Stimulated activated CD4-positive, alpha-beta T cell treated with anti-CD3 and anti-CD28 coated beads, Interleukin-1b, Interleukin-23, amount 100 ng/mL, for 24 hours (primary cell): ENCODE data around the gene ADI1.
"Not testable (repeated sequence)": the region's sequence is repeated elsewhere in the genome, so short reads cannot be mapped to it uniquely, and the experiment has no call there.

ENCODE experiments used
- DNase-seq, 4 experiments: peaks; one replicate each; pipeline ENCODE4 v3.0.0-alpha.2; 2020; ENCODE audit warnings: low read depth in 4 of 4, low spot score in 1 of 4

ADI1 gene

DNA sequence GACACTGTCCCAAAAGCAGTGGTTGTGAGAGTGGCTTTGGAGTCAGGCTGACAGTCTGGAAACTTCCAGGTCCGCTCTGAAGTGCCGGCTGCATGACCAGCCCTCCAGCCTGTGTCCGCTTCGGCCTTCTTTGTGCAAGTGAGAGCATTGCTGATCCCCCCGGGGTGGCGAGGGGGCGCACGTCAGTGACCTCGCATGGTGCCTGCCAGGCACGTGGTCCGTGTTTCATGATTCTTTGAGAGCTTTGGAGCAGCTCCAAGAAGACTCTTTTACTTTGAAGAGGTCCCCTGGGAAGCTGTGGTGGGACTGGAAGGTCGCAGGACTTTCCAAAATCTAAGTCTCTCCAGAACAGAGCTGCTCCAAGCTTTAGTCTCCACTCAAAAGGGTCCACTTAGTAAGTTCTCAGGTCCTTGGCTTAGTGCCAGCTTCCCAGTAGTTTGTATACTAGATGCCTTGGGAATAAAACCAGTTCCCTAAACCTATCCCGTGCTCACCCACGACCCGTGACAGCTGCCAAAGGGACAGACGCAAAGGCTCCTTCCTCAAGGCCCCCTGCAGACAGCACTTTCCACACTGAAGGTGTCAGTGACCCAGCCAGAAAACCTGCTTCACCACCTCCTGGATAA lies 68.8 kb downstream of the ADI1 start:
- no peak for DNase-seq

DNA sequence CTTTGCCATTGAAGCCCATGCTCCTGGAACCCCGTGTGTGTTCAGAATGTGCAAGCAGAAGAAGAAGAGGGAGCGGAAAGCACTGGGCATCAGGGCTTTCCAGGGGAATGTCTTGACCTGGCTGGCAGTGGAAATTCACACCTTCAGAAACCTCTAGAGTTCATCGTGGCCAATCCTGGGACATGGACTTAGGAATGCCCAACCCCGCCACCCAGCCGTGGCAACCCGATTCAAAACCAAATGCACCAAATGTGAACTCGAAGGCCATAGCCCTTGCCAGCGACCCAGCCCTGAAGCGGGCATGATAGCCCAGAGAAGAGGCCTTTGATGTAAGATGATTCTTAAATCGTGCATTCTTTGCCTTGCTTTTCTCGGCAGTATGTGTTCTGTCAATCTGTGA lies 69.4 kb downstream of the ADI1 start:
- no peak for DNase-seq

DNA sequence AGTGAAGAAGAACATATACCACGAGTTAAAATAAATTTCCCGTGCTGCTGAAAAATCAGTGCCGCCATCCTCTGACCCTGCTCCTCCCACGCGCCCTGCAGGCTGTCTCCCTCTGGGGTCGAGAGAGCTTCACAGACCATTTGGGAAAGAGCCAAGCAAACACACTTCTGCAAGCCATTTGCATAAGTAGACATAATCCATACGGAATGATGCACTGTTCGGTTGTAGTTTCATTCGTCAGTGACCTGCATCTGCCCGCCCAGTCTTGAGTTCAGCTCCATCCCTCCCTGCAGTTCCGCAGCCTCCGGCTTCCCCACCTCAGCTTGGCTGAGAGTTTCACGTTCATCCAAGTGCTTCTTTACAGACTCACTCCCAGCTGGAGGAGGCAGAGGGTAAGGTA lies 70.2 kb downstream of the ADI1 start:
- no peak for DNase-seq

DNA sequence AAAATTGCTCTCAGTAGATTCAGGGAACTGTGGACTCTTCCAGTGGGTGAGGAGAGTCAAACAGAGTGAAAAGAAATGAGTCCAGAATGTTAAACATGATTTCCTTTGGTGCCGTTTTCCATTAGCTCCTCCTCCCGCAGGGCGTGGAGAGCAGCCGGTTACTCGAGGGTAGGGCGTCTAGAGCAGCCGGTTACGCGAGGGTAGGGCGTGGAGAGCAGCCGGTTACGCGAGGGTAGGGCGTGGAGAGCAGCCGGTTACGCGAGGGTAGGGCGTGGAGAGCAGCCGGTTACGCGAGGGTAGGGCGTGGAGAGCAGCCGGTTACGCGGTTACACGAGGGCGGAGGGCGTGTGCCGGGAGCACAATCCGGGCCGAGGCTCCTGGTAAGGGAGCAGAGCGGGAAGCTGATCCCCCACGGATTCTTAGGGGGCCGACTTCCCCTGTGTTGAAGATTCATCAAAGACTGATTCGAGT lies 70.9 kb downstream of the ADI1 start:
- DNase-seq: not testable (repeated sequence)

DNA sequence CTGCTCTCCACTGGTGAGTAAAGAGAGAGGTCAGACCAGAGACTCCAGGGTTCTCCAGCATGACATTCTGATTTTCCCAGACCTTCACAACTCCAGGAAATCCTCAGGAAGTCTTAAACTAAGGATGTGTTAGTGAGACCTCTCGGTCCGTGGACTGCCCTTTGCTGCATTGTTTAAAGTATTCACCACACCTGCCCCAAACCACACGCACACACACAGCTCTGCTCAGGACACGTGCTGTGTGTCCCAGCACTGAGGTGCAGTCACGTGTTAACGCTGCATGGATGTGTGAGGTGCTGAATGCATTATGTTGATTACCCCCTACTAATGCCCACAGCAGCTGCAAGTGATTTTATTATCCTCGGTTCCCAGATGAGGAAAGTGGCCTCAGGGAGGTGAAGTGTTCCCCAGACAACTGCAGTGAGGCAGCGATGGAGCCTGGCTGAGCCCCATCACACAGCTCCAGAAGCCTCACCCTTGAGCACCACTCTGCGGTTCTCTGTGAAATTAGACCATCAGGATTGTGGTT lies 71.5 kb downstream of the ADI1 start:
- DNase-seq: no peak
